Subcutaneous adipose tissue (tissue), 4 donors: ENCODE data around the gene EFCAB8. TPM values are rescaled to one million over a fixed set of nuclear protein-coding genes. Genes with fewer than 3 reads are reported as not detected.

Source experiments
- total RNA-seq, 4 donors: library from RNA; depleted of rRNA; stranded (reverse); fragments of >200 nt; gene quantifications; one replicate each; pipeline ENCODE4 v1.1.0, GENCODE V29; 2016
- TF ChIP-seq, protein P1 (sequence below): fragments of 450-650 bp; IDR thresholded peaks from one replicate; pipeline ENCODE4 v1.5.1; 2016; ENCODE audit warnings: low read depth, mild to moderate bottlenecking, control low read depth, antibody characterized with exemption, moderate library complexity

Gene EFCAB8
- total RNA-seq, 4 donors from 2014 or later = 0.19 TPM; not detected in 3

- TF ChIP-seq, protein P1, sequence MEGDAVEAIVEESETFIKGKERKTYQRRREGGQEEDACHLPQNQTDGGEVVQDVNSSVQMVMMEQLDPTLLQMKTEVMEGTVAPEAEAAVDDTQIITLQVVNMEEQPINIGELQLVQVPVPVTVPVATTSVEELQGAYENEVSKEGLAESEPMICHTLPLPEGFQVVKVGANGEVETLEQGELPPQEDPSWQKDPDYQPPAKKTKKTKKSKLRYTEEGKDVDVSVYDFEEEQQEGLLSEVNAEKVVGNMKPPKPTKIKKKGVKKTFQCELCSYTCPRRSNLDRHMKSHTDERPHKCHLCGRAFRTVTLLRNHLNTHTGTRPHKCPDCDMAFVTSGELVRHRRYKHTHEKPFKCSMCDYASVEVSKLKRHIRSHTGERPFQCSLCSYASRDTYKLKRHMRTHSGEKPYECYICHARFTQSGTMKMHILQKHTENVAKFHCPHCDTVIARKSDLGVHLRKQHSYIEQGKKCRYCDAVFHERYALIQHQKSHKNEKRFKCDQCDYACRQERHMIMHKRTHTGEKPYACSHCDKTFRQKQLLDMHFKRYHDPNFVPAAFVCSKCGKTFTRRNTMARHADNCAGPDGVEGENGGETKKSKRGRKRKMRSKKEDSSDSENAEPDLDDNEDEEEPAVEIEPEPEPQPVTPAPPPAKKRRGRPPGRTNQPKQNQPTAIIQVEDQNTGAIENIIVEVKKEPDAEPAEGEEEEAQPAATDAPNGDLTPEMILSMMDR = no peak
Observed at GRCh38 chr20:32941155-32941885, 82.6 kb downstream of the EFCAB8 start.

DNA sequence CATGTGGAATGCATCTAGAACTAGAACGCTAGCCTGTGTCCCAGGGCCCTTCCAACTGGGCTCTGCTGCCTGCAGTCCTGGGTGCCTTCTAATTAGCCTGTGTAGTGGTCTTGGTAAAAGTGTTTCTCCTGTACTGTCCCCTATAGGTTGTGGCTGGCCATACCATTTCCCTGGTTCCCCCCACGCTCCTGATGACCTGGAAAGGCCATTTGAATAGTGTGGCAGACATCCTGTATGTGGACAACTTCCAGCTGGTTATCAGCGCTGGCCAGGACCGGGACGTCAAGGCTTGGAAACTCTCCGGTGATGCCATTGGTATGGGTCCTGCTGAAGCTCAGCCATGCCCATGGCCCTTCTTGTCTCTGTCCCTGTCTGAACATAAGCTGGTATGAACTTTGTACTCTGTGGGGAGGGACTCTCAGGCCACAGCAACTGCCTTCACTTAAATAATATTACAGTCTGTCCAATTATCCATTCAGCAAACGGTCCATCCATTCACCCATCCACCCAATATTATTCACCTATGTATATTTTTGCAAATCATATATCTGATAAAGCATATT, 84.8 kb downstream of the EFCAB8 start:
- TF ChIP-seq, protein P1 = no peak

GRCh38 chr20:32945710-32946221, 87.0 kb downstream of the EFCAB8 start:
- TF ChIP-seq, protein P1 = no peak

DNA sequence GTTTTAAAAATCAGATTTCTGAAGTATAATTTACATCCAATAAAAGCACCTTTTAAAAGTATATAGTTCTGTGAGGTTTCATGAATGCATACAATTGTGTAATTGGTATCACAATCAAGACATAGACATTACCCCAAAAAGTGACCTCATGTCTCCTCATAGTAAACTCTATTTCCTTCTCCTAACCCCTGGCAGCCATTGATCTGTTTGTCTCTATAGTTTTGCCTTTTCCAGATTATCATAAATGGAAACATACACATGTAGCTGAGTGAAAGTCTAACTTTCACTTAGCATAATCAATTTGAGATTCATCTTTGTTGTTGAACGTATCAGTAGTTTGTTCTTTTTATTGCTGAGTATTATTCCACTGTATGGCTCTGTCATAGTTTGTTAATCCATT, 87.9 kb downstream of the EFCAB8 start:
- TF ChIP-seq, protein P1 = no peak

DNA sequence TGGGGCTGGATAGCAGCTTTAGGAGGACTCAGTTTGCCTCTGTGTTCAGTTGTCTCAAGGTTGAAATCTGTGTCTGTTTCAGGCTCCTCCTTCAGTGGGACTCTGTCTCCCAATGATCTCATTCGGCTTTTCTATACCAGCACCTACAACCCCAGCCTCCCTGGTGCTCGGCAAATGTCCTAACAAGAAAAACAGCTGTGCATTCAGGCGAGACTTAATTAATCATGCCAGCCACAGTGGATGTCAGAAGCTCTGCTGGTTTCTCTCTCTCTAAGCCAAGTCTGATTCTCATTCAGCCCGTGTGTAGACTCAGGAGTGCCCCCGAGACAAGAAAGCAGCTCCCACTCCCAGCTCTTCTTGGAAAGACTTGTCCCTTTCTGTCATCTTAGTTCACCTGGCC, 98.7 kb downstream of the EFCAB8 start:
- TF ChIP-seq, protein P1 = no peak

DNA sequence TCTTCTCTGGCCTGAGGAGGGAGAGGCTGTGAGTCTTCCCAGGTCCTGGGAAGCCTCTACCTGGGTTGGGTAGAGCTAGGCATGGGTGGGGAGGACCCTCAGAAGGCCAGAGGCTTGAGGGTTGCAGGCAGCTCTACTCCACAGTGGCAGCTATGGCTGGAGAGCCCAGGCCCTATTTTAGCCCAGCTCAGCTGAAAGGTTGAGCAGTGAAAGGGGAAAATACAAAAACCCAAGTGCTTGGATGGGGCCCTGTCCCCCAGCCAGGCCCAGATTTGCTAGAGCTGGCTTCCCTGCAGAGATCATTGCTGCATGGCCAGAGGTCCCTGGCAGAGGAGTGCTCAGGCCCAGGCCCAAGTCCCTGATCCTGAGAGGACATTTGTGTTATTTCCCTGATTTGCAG, 99.9 kb downstream of the EFCAB8 start:
- TF ChIP-seq, protein P1 = no peak

- TF ChIP-seq, protein P1 = no peak
Observed at GRCh38 chr20:32959351-32960221, 100.9 kb downstream of the EFCAB8 start.
